HepG2 (cell line): ENCODE data around the gene H6PD. TPM values are rescaled to one million over a fixed set of nuclear protein-coding genes. Genes with fewer than 3 reads are reported as not detected.

ENCODE experiments used
- HDAC2 ChIP-seq: sonication (generic); formaldehyde crosslinking; IDR thresholded peaks from 2 replicates; pipeline ENCODE4 v1.4.0; 2020; ENCODE audit warnings: missing genetic modification reagents
- HIVEP1 ChIP-seq: sonication (generic); formaldehyde crosslinking; IDR thresholded peaks from 2 replicates; pipeline ENCODE4 v1.4.0; 2020; ENCODE audit warnings: mild to moderate bottlenecking, missing genetic modification reagents
- KAT8 ChIP-seq: IDR thresholded peaks from 2 replicates; pipeline ENCODE4 v1.6.1; 2016; ENCODE audit warnings: missing genetic modification reagents, missing compliant biosample characterization
- KLF12 ChIP-seq: sonication (generic); formaldehyde crosslinking; IDR thresholded peaks from 2 replicates; pipeline ENCODE4 v1.4.0; 2020; ENCODE audit warnings: missing genetic modification reagents, borderline replicate concordance
- NFE2L1 ChIP-seq: sonication (generic); formaldehyde crosslinking; IDR thresholded peaks from 2 replicates; pipeline ENCODE4 v1.4.0; 2020; ENCODE audit warnings: missing genetic modification reagents, mild to moderate bottlenecking, borderline replicate concordance
- NFYB ChIP-seq: sonication (generic); formaldehyde crosslinking; IDR thresholded peaks from 2 replicates; pipeline ENCODE4 v1.4.0; 2020; ENCODE audit warnings: missing genetic modification reagents
- NKX3-1 ChIP-seq: sonication (generic); formaldehyde crosslinking; IDR thresholded peaks from 2 replicates; pipeline ENCODE4 v1.5.0; 2020; ENCODE audit warnings: missing genetic modification reagents
- REL ChIP-seq: sonication (generic); formaldehyde crosslinking; conservative IDR thresholded peaks from 2 replicates; pipeline ENCODE4 v1.8.0; 2022; ENCODE audit warnings: mild to moderate bottlenecking, missing genetic modification reagents, moderate library complexity
- RFX1 ChIP-seq: fragments of 450-650 bp; IDR thresholded peaks from 2 replicates; pipeline ENCODE4 v1.6.1; 2017
- RXRB ChIP-seq: IDR thresholded peaks from 2 replicates; pipeline ENCODE4 v1.6.1; 2016; ENCODE audit warnings: borderline replicate concordance, missing genetic modification reagents, missing compliant biosample characterization
- SAP130 ChIP-seq: IDR thresholded peaks from 2 replicates; pipeline ENCODE4 v1.6.1; 2016; ENCODE audit warnings: low read depth
- TP53 ChIP-seq: sonication (generic); formaldehyde crosslinking; conservative IDR thresholded peaks from 2 replicates; pipeline ENCODE4 v1.4.0; 2020; ENCODE audit warnings: missing genetic modification reagents
- ZNF292 ChIP-seq: sonication (generic); formaldehyde crosslinking; IDR thresholded peaks from 2 replicates; pipeline ENCODE4 v1.8.1; 2022; ENCODE audit warnings: mild to moderate bottlenecking, low read depth, missing genetic modification reagents, borderline replicate concordance
- ZNF331 ChIP-seq: sonication (generic); formaldehyde crosslinking; IDR thresholded peaks from 2 replicates; pipeline ENCODE4 v1.4.0; 2020; ENCODE audit warnings: missing genetic modification reagents
- ZNF552 ChIP-seq: sonication (generic); formaldehyde crosslinking; IDR thresholded peaks from 2 replicates; pipeline ENCODE4 v1.9.0; 2022; ENCODE audit warnings: missing genetic modification reagents, mild to moderate bottlenecking, borderline replicate concordance
- ZNF598 ChIP-seq: sonication (generic); formaldehyde crosslinking; IDR thresholded peaks from 2 replicates; pipeline ENCODE4 v1.5.1; 2020; ENCODE audit warnings: mild to moderate bottlenecking, missing genetic modification reagents, borderline replicate concordance
- ZNF777 ChIP-seq: sonication (generic); formaldehyde crosslinking; IDR thresholded peaks from 2 replicates; pipeline ENCODE4 v1.4.0; 2020; ENCODE audit warnings: missing genetic modification reagents
- polyA plus RNA-seq, 8 experiments: library from polyadenylated mRNA; depleted of rRNA in 3 of 8; stranded (reverse) in 7 of 8; unstranded in 1 of 8; fragments of >200 nt; fragmentation: Illumina TruSeq in 4 of 8; extraction: Trizol in 4 of 8; gene quantifications; 2 replicates each; pipeline versions ENCODE4 v1.2.1 to v1.2.3, GENCODE V29; 2011 to 2016; ENCODE audit warnings: low read depth in 4 of 8, missing spikeins in 1 of 8, mixed read lengths in 1 of 8; ENCODE audit not compliant: insufficient read depth in 1 of 8
- total RNA-seq, 5 experiments: library from RNA; depleted of rRNA; stranded (reverse); fragments of >200 nt; fragmentation: Illumina TruSeq; extraction: Trizol; gene quantifications; 2 replicates each; pipeline ENCODE4 v1.2.3, GENCODE V29; 2016; ENCODE audit warnings: low read depth in 1 of 5
- TF ChIP-seq, protein P1 (sequence below): sonication (generic); formaldehyde crosslinking; IDR thresholded peaks from 2 replicates; pipeline ENCODE4 v1.5.0; 2020; ENCODE audit warnings: missing genetic modification reagents, mild to moderate bottlenecking, borderline replicate concordance
- TF ChIP-seq, protein P2 (sequence below): sonication (generic); formaldehyde crosslinking; IDR thresholded peaks from 2 replicates; pipeline ENCODE4 v1.5.0; 2020; ENCODE audit warnings: mild to moderate bottlenecking, missing genetic modification reagents
- TF ChIP-seq, protein P3 (sequence below): sonication (generic); formaldehyde crosslinking; IDR thresholded peaks from 2 replicates; pipeline ENCODE4 v1.4.0; 2020; ENCODE audit warnings: mild to moderate bottlenecking, missing genetic modification reagents
- TF ChIP-seq, protein P4 (sequence below): sonication (generic); formaldehyde crosslinking; IDR thresholded peaks from 2 replicates; pipeline ENCODE4; 2020; ENCODE audit warnings: missing genetic modification reagents, mild to moderate bottlenecking, borderline replicate concordance
- TF ChIP-seq, protein P5 (sequence below): sonication (generic); formaldehyde crosslinking; IDR thresholded peaks from 2 replicates; pipeline ENCODE4 v1.4.0; 2020; ENCODE audit warnings: low read depth, mild to moderate bottlenecking, missing genetic modification reagents

Gene H6PD
- total and polyA plus RNA-seq, 2 of the 13 experiments (the other 11 are each of a cell fraction or from before 2014, with no cell fraction given): 9.3 to 14.1 TPM

DNA sequence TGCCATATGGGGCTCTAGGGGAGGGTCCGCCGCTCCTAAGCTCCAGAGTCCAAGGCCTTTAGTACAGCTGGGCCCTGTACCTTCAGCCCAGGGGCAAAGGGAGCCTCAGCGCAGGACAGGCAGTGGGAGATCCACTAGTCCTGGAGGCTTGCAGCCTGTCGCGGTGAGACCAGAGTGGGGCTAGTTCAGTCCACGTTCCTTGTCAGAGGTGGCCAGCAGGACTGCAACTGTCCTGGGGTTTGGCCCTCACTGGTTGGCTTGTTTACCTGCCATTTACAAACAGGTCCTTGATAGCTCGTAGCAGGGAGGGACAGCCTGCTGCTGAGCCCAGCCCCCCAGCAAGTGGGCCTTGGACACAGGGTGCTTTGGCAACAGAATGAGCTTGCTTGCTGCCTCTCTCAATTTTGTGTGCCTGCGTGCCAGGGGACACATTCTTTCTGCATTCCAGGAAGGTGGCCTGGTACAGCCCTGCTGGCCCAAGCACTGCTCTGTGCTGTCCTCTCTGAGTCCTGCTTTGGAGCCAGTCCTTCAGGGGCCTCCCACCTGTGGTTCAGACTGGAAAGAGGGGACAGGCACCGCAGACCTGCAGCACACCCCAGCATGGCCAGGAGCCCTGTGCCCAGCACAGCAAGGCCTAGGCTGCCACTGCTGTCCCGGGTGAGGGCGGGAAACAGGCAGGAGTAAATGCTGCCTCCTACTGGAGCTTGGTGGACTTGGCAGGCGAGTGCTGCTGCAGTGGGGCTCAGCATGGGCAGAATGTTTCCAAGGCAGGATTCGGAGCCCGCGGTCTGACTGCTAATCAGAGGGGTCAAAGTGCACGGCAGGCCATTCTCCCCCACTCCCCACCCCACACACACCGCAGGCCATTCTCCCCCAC lies 15.2 kb downstream of the H6PD start (continued):
- TF ChIP-seq, protein P1, sequence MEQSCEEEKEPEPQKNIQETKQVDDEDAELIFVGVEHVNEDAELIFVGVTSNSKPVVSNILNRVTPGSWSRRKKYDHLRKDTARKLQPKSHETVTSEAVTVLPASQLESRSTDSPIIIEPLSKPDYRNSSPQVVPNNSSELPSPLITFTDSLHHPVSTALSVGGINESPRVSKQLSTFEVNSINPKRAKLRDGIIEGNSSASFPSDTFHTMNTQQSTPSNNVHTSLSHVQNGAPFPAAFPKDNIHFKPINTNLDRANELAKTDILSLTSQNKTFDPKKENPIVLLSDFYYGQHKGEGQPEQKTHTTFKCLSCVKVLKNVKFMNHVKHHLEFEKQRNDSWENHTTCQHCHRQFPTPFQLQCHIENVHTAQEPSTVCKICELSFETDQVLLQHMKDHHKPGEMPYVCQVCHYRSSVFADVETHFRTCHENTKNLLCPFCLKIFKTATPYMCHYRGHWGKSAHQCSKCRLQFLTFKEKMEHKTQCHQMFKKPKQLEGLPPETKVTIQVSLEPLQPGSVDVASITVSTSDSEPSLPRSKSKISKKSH (CRISPR knock-in tag): peak; percentile 83
- TF ChIP-seq HDAC2 (CRISPR knock-in tag) (peak; percentile 83), RFX1 (no peak), HIVEP1 (CRISPR knock-in tag) (peak; percentile 44), SAP130 (peak; percentile 72), NKX3-1 (no peak), ZNF331 (CRISPR knock-in tag) (peak; percentile 76), NFE2L1 (CRISPR knock-in tag) (no peak), ZNF777 (CRISPR knock-in tag) (no peak), ZNF598 (peak; percentile 80; the same call in 1 of the 2 replicates), NFYB (CRISPR knock-in tag) (no peak), KAT8 (CRISPR knock-in tag) (peak; percentile 39; the same call in 1 of the 2 replicates), REL (no peak), KLF12 (CRISPR knock-in tag) (no peak; the same call in 1 of the 2 replicates), ZNF552 (CRISPR knock-in tag) (0 out of 2 replicates have a peak, but pooled peaks have one; percentile 21), TP53 (CRISPR knock-in tag) (no peak), ZNF292 (peak; percentile 80), RXRB (CRISPR knock-in tag) (peak; percentile 56)
- TF ChIP-seq, protein P2, sequence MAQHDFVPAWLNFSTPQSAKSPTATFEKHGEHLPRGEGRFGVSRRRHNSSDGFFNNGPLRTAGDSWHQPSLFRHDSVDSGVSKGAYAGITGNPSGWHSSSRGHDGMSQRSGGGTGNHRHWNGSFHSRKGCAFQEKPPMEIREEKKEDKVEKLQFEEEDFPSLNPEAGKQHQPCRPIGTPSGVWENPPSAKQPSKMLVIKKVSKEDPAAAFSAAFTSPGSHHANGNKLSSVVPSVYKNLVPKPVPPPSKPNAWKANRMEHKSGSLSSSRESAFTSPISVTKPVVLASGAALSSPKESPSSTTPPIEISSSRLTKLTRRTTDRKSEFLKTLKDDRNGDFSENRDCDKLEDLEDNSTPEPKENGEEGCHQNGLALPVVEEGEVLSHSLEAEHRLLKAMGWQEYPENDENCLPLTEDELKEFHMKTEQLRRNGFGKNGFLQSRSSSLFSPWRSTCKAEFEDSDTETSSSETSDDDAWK (CRISPR knock-in tag): no peak
- TF ChIP-seq, protein P3, sequence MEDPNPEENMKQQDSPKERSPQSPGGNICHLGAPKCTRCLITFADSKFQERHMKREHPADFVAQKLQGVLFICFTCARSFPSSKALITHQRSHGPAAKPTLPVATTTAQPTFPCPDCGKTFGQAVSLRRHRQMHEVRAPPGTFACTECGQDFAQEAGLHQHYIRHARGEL (CRISPR knock-in tag): peak; percentile 39; the same call in 1 of the 2 replicates
- TF ChIP-seq, protein P4, sequence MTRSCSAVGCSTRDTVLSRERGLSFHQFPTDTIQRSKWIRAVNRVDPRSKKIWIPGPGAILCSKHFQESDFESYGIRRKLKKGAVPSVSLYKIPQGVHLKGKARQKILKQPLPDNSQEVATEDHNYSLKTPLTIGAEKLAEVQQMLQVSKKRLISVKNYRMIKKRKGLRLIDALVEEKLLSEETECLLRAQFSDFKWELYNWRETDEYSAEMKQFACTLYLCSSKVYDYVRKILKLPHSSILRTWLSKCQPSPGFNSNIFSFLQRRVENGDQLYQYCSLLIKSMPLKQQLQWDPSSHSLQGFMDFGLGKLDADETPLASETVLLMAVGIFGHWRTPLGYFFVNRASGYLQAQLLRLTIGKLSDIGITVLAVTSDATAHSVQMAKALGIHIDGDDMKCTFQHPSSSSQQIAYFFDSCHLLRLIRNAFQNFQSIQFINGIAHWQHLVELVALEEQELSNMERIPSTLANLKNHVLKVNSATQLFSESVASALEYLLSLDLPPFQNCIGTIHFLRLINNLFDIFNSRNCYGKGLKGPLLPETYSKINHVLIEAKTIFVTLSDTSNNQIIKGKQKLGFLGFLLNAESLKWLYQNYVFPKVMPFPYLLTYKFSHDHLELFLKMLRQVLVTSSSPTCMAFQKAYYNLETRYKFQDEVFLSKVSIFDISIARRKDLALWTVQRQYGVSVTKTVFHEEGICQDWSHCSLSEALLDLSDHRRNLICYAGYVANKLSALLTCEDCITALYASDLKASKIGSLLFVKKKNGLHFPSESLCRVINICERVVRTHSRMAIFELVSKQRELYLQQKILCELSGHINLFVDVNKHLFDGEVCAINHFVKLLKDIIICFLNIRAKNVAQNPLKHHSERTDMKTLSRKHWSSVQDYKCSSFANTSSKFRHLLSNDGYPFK: peak; percentile 61
- TF ChIP-seq, protein P5, sequence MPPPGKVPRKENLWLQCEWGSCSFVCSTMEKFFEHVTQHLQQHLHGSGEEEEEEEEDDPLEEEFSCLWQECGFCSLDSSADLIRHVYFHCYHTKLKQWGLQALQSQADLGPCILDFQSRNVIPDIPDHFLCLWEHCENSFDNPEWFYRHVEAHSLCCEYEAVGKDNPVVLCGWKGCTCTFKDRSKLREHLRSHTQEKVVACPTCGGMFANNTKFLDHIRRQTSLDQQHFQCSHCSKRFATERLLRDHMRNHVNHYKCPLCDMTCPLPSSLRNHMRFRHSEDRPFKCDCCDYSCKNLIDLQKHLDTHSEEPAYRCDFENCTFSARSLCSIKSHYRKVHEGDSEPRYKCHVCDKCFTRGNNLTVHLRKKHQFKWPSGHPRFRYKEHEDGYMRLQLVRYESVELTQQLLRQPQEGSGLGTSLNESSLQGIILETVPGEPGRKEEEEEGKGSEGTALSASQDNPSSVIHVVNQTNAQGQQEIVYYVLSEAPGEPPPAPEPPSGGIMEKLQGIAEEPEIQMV (CRISPR knock-in tag): peak; percentile 23; the same call in 1 of the 2 replicates
